HTERT RPE-1 (cell line): ENCODE data around the gene PARVG.

Experiments
- in situ Hi-C: fragments of 300-500 bp; cut with MboI; formaldehyde crosslinking; loops from 4 replicates; pipeline ENCODE4 v1.14.3; 2020; ENCODE audit warnings: low sequenced_read_pairs

The PARVG gene

DNA sequence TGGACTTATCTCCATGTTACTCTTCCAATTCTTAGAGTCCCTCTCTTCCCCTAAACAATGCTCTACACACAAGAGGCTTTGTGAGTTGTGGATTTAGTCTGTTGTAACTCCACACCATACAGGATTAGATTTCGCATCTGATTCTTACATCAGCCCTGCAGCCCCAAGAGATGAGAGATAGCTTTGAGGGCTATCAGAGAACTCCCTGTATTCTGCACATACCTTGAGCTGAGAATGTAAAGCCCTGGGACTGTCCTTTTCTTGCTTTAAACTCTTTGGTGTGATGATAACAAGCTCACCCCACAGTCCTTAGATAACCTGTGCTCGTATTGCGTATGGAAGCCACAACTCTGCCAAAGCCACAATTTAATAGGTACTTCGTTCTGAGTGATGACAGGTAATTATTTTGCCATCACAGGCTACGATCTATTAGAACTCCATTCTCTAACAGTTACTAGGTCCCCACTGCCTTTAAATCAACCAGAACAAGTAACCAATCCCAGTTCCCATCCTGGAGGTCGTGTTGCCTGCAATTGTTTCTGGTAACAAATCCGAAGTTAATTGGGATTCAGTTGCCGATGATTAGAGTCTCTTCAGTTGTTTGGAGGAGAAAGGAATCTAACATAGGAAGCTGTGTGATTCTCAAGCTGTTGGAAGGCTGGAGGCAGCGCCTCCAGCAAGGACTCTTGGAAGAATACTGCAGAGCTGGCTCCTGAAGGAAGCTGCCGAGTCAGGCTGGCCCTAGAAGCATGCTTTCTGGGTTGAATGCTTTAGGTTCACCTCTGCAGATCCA lies 1.3 kb upstream of the PARVG start:
- in situ Hi-C loops: no loop called here

- in situ Hi-C loops: no loop called here
These were observed 578 bp upstream of the PARVG start for GRCh38 chr22:44179989-44180705.

GRCh38 chr22:44181033-44181911 lies 547 bp downstream of the PARVG start:
- in situ Hi-C loops: no loop called here

- in situ Hi-C loops: no loop called here
These were observed 1.3 kb downstream of the PARVG start for GRCh38 chr22:44181912-44182587.

DNA sequence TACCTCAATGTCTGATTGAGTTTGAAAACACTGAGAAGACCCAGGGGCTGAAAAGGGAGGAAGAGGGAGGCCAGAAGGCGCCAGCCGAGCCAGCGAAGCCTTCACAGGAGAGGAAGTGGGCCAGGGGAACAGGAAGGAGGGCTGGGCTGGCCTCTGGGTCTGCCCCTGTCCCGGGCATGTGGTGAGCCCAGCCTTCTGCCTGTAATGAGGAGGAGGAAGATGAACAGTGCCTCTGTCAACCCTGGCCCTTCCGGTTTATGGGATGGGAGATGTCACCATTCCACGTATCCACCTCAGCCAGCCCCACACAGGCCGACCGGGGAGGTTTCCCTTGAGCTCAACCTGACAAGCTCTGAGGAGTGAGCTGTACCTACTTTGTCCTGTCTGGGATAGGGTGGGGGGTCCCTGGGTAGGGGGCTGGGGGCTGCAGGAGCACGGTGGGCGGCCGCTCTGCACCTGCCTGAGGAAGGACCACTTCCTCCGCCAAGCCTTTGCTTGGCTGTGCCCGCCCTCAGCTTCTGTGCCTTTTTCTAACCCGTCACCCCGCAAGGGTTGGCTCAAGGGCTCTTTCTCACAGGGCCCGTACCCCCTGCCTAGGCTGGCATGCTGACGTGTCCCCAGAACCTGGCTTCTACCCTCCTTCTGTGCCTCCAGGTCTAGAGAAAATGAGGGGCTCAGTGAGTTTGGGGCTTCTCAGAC lies 2.0 kb downstream of the PARVG start:
- in situ Hi-C loops: no loop called here

- in situ Hi-C loops: no loop called here
These were observed 2.5 kb downstream of the PARVG start for GRCh38 chr22:44183287-44183588.

DNA sequence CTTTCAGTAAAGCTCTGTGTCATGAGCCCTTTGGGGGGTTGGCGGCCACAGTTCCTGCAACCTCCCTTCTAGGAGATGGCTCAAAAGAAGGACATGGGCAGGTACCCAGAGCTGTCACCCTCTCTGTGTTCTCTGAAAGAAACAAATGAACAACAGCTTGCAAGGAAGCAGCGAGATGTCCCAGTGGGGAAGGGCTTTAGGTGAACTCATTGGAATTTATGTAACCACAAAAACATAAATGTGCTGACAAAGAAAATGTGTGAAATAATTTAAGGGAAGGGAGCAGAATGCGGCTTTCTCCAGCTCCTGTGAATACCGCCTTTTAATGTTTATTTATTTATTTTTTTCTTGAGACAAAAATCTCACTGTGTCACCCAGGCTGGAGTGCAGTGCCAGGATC lies 3.3 kb downstream of the PARVG start:
- in situ Hi-C loops: no loop called here

GRCh38 chr22:44185237-44186120 lies 4.8 kb downstream of the PARVG start:
- in situ Hi-C loops: no loop called here

- in situ Hi-C loops: no loop called here
These were observed 5.4 kb downstream of the PARVG start for GRCh38 chr22:44186121-44186510.

- in situ Hi-C loops: no loop called here
These were observed 6.0 kb downstream of the PARVG start for GRCh38 chr22:44186737-44187136.

DNA sequence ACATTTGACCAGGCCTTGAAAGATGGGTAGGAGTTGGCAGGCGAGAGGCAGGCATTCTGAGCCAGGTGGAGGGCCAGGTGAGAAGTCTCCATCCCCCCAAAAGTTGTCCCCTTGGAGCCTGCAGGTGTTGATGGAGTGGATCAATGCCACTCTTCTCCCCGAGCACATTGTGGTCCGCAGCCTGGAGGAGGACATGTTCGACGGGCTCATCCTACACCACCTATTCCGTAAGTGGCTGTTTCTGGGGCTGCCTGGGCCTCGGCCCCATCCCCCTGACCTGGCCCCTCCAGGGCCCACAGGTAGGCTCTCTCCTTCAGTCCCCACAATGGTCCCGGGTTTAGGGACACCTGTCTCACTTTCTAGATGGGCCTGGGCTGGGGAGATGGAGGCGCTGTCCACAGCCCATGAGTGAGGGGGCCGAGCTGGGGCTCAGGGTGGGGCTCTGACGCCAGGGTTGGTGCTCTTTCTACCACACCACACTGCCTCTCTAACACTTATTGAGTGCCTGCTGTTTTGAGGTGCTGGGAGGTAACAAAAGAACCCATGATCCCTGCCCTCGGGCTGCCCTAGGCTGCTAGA lies 7.0 kb downstream of the PARVG start:
- in situ Hi-C loops: no loop called here

- in situ Hi-C loops: no loop called here
These were observed 7.6 kb downstream of the PARVG start for GRCh38 chr22:44188316-44188715.

- in situ Hi-C loops: no loop called here
These were observed 8.4 kb downstream of the PARVG start for GRCh38 chr22:44188986-44189630.

- in situ Hi-C loops: no loop called here
These were observed 9.8 kb downstream of the PARVG start for GRCh38 chr22:44190381-44190976.

- in situ Hi-C loops: no loop called here
These were observed 10.3 kb downstream of the PARVG start for GRCh38 chr22:44191036-44191454.

GRCh38 chr22:44192098-44192815 lies 11.5 kb downstream of the PARVG start:
- in situ Hi-C loops: no loop called here

- in situ Hi-C loops: no loop called here
These were observed 12.2 kb downstream of the PARVG start for GRCh38 chr22:44192816-44193534.
